GM23248 (cell line): ENCODE measurements around the gene PTMA. TPM values are rescaled to one million over a fixed set of nuclear protein-coding genes. Genes with fewer than 3 reads are reported as not detected.

Experiments used
- DNase-seq: peaks from one replicate; pipeline ENCODE4 v3.0.0-alpha.2; 2015
- H2AFZ ChIP-seq: fragments of 200-600 bp; sonication (generic); 2 replicates; pipeline ENCODE4 v1.6.1; 2016; ENCODE audit warnings: antibody characterized with exemption
- H3F3A ChIP-seq: fragments of 200-600 bp; sonication (generic); 2 replicates; pipeline ENCODE4 v1.6.1; 2016; ENCODE audit warnings: mild to moderate bottlenecking, antibody characterized with exemption, mixed run types; ENCODE audit not compliant: insufficient read depth
- H3K27ac ChIP-seq: fragments of 200-600 bp; sonication (generic); 2 replicates; pipeline ENCODE4 v1.5.1; 2016; ENCODE audit warnings: mild to moderate bottlenecking
- H3K27me3 ChIP-seq: fragments of 200-600 bp; sonication (generic); replicated peaks from 2 replicates; pipeline ENCODE4 v1.6.1; 2016; ENCODE audit warnings: mild to moderate bottlenecking; ENCODE audit not compliant: insufficient read depth
- H3K36me3 ChIP-seq: fragments of 200-600 bp; sonication (generic); 2 replicates; pipeline ENCODE4 v1.6.1; 2016; ENCODE audit warnings: low read depth, mild to moderate bottlenecking
- H3K4me1 ChIP-seq: fragments of 200-600 bp; sonication (generic); 2 replicates; pipeline ENCODE4 v1.6.1; 2016; ENCODE audit warnings: mild to moderate bottlenecking; ENCODE audit not compliant: insufficient read depth
- H3K4me2 ChIP-seq: fragments of 200-600 bp; sonication (generic); one replicate; pipeline ENCODE4 v1.6.1; 2016; ENCODE audit warnings: mild to moderate bottlenecking; ENCODE audit not compliant: unreplicated experiment
- H3K4me3 ChIP-seq: fragments of 200-600 bp; sonication (generic); 2 replicates; pipeline ENCODE4 v1.5.1; 2016; ENCODE audit warnings: mild to moderate bottlenecking
- H3K79me2 ChIP-seq: fragments of 200-600 bp; sonication (generic); 2 replicates; pipeline ENCODE4 v1.6.1; 2016; ENCODE audit warnings: mild to moderate bottlenecking; ENCODE audit not compliant: insufficient read depth
- H3K9ac ChIP-seq: fragments of 200-600 bp; sonication (generic); 2 replicates; pipeline ENCODE4 v1.6.1; 2016; ENCODE audit warnings: mild to moderate bottlenecking
- H3K9me2 ChIP-seq: fragments of 200-600 bp; sonication (generic); 2 replicates; pipeline ENCODE4 v1.6.1; 2016; ENCODE audit warnings: mixed run types, mild to moderate bottlenecking, moderate library complexity; ENCODE audit not compliant: insufficient read depth
- H3K9me3 ChIP-seq: fragments of 200-600 bp; sonication (generic); one replicate; pipeline ENCODE4 v1.6.1; 2017; ENCODE audit warnings: low read depth
- H4K20me1 ChIP-seq: fragments of 200-600 bp; sonication (generic); 2 replicates; pipeline ENCODE4 v1.6.0; 2016; ENCODE audit not compliant: insufficient read depth
- EZH2 ChIP-seq: fragments of 200-600 bp; sonication (generic); IDR thresholded peaks from 2 replicates; pipeline ENCODE4 v1.6.1; 2018; ENCODE audit warnings: antibody characterized with exemption, mild to moderate bottlenecking; ENCODE audit not compliant: insufficient read depth, poor library complexity, severe bottlenecking
- EZH2phosphoT487 ChIP-seq: fragments of 200-600 bp; sonication (generic); IDR thresholded peaks from 2 replicates; pipeline ENCODE4 v1.6.1; 2018; ENCODE audit warnings: antibody characterized with exemption, moderate library complexity, mild to moderate bottlenecking, low read depth; ENCODE audit not compliant: insufficient read depth
- WGBS, 2 experiments: methylation state at CpG; one replicate each; pipeline ENCODE4 v1.1.6; 2015 to 2017; ENCODE audit warnings: low lambda C conversion rate in 2 of 2, low coverage in 1 of 2; ENCODE audit errors: missing lambda C conversion rate in 2 of 2; 5-methylcytosine and 5-hydroxymethylcytosine counted together
- in situ Hi-C: fragments of 300-500 bp; cut with MboI; formaldehyde crosslinking; loops from 2 replicates; pipeline ENCODE4 v1.15.0; 2020
- polyA plus RNA-seq: library from polyadenylated mRNA; unstranded; fragments of >200 nt; fragmentation: Nextera tagmentation; extraction: Ambion mirVana; gene quantifications from 2 replicates; pipeline ENCODE4 v1.2.1, GENCODE V29; 2016
- total RNA-seq: library from RNA; depleted of rRNA; stranded (reverse); fragments of >200 nt; shearing (Covaris generic); gene quantifications from 2 replicates; pipeline ENCODE4 v1.2.3, GENCODE V29; 2014

The PTMA gene
- total and polyA plus RNA-seq, 2 experiments from 2014 or later = 318 to 570 TPM

DNA sequence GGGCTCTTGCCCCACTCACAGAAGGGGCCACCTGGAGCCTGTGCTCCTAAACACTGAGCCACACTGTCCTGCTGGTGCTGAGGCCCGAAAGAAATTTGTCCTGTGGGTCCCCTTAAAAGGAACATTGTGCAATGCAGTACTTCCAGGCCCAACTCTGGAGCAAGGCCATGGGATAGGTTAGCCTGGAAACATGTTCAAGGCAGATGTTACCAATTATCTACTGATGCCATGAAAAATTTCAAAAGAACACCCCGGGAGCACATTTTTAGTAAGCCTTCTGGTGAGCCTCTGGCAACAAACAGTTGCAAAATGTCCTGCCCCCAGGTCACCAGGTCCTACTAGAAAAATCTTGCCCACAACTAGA lies 12.3 kb upstream of the PTMA start:
- DNase-seq = peak; percentile 93
- peaks cover 25% of the 10 kb centered on the region for H3F3A ChIP-seq
- no peaks in the 10 kb centered on the region for H3K79me2 ChIP-seq
- 0% methylated on average over 2 of the region's 2 CpGs for WGBS, 2 experiments
- TF ChIP-seq EZH2 (no peak), EZH2phosphoT487 (no peak)
- H3K4me2 ChIP-seq = peak overlapping the region; percentile 28
- no peaks in the 10 kb centered on the region for H3K36me3 ChIP-seq
- H3K9me2 ChIP-seq = no peaks in the 10 kb centered on the region
- peaks cover 27% of the 10 kb centered on the region for H3K4me1 ChIP-seq
- no peak overlapping the region for H2AFZ ChIP-seq
- H3K9me3 ChIP-seq = no peaks in the 10 kb centered on the region
- peak overlapping the region; percentile 68 for H3K27ac ChIP-seq
- no peak overlapping the region for H3K4me3 ChIP-seq
- H4K20me1 ChIP-seq = no peaks in the 10 kb centered on the region
- 0 out of 2 replicates have a peak overlapping the region, but pooled peaks have one; percentile 7 for H3K9ac ChIP-seq
- no peaks in the 10 kb centered on the region for H3K27me3 ChIP-seq
- in situ Hi-C loops = no loop called here

DNA sequence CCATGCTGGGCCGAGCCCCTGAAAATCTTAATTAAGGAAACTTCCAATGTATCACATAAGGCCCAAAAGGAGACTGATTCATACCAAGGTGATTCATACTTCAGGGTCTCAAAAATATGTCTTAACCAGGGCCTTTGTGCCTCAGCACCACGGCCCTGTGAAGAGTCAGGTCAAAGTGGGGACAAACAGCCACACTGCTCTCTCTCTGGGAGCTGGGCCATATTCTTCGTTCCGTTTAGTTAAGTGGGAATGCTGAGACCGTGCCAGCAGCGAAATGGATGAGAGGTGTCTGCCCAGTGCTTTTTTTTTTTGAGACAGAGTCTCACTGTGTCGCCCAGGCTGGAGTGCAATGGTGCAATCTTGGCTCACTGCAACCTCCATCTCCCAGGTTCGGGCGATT lies 9.3 kb upstream of the PTMA start:
- DNase-seq = peak; percentile 50

DNA sequence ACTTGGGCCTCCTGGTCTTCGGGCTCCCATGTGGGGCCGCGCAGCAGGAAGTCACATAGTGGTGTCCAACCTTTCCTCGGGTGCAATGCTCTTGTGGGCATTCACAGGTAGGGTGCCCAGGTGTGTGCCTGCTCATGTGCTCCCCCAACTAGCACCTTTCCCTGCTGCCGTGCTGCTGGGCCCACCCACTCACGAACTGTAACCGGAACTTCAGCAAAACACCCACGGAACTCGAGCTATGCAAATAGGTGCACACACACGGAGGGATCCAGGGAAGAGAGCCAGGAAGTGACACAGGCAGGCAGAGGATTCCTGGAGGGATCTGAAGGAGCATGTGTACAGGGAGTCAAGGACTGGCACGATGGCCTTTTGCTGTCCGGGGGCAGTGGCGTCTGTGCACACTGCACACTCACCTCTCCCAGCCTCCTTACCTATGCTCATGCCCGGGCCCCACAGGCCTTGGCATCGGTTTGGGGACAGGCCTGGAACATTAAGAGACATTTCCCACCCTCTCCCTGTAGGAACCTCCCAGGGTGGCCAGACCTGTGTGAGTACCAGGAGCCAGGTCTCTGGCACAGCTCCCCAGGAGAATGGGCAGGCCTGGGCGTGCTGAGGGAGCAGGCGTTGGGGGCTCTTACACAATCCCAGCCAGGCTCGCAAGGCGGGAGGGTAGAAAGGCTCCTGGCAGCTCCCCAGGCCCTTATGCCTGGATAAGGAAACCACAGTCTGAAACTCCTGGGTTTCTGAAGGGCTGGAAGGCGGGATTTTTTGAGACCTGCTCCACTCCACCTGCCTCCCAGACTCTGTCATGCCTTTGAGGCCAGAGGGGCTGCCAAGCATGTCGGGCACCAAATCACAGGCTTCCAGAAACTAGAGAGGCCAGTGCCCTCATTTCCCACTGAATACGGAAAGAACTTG lies 6.6 kb upstream of the PTMA start:
- TF ChIP-seq EZH2 = no peak
- no peak for TF ChIP-seq EZH2phosphoT487
- Histone ChIP-seq H3K9me3 (no peaks in the 10 kb centered on the region), H3K79me2 (peaks cover 5% of the 10 kb centered on the region; the same call in 1 of the 2 replicates), H3K36me3 (no peaks in the 10 kb centered on the region), H3K4me2 (no peak overlapping the region), H3K27ac (no peak overlapping the region), H3K27me3 (no peaks in the 10 kb centered on the region), H2AFZ (no peak overlapping the region), H3K4me3 (no peak overlapping the region), H3K9me2 (no peaks in the 10 kb centered on the region), H3F3A (peaks cover 12% of the 10 kb centered on the region), H4K20me1 (no peaks in the 10 kb centered on the region), H3K9ac (no peak overlapping the region), H3K4me1 (peaks cover 10% of the 10 kb centered on the region)
- in situ Hi-C loops = no loop called here
- WGBS, 2 experiments = 62 to 65% methylated on average over 22 of the region's 22 CpGs
- DNase-seq = peak; percentile 65

More for the DNA sequence above, 9.3 kb upstream of the PTMA start:
- H2AFZ ChIP-seq = no peak overlapping the region
- no peaks in the 10 kb centered on the region for H3K79me2 ChIP-seq
- H3K27me3 ChIP-seq = no peaks in the 10 kb centered on the region
- H3K4me3 ChIP-seq = no peak overlapping the region
- no peak overlapping the region for H3K4me2 ChIP-seq
- H3K9me3 ChIP-seq = no peaks in the 10 kb centered on the region
- no peaks in the 10 kb centered on the region for H3K36me3 ChIP-seq
- H4K20me1 ChIP-seq = no peaks in the 10 kb centered on the region
- H3K9me2 ChIP-seq = no peaks in the 10 kb centered on the region
- H3F3A ChIP-seq = peaks cover 25% of the 10 kb centered on the region
- H3K4me1 ChIP-seq = peaks cover 25% of the 10 kb centered on the region
- H3K27ac ChIP-seq = no peak overlapping the region
- TF ChIP-seq EZH2phosphoT487 (no peak), EZH2 (no peak)
- H3K9ac ChIP-seq = no peak overlapping the region
- in situ Hi-C loops = no loop called here
- WGBS, 2 experiments = 59 to 64% methylated on average over 9 of the region's 9 CpGs

DNA sequence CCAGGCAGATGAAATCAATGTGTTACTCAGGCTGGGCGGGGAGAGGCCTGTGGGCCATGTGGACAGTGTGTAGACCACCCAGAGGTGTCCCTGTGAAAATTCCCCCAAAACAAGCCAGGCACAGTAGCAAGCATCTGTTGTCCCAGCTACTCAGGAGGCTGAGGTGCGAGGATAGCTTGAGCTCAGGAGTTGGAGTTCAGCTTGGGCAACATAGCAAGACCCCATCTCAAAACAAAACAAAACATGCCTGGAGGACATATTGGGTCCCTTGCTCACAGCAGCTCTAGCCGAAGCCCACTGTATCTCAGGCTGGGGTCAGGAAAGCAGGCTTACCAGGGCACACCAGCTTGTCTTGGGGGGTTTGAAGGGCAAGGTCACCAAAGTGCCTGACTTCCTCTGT lies 4.3 kb upstream of the PTMA start:
- WGBS, 2 experiments = 65 to 75% methylated on average over 3 of the region's 3 CpGs
- no peak for DNase-seq
- Histone ChIP-seq H3K9me2 (no peaks in the 10 kb centered on the region), H3K9me3 (no peaks in the 10 kb centered on the region), H3K4me3 (no peak overlapping the region), H3K9ac (no peak overlapping the region), H3K4me2 (no peak overlapping the region), H3K4me1 (peaks cover 6% of the 10 kb centered on the region), H4K20me1 (no peaks in the 10 kb centered on the region), H3K27ac (no peak overlapping the region), H3K27me3 (no peaks in the 10 kb centered on the region), H3K79me2 (peaks cover 12% of the 10 kb centered on the region), H3K36me3 (no peaks in the 10 kb centered on the region), H3F3A (0 out of 2 replicates have a peak, but pooled peaks cover 5% of the 10 kb centered on the region), H2AFZ (no peak overlapping the region)
- TF ChIP-seq EZH2 (no peak), EZH2phosphoT487 (no peak)
- in situ Hi-C loops = no loop called here
